Nephron (organoid): ENCODE measurements around the gene CWC27.
"Not testable (repeated sequence)": the region's sequence is repeated elsewhere in the genome, so short reads cannot be mapped to it uniquely, and the experiment has no call there.

Experiments used
- H3K27ac Mint-ChIP-seq, 3 experiments: 2 replicates each; pipeline ENCODE4 v1.8.0; 2020; ENCODE audit warnings: mixed read lengths in 3 of 3, mild to moderate bottlenecking in 2 of 3, moderate library complexity in 1 of 3
- H3K27me3 Mint-ChIP-seq: 2 replicates; pipeline ENCODE4 v1.8.0; 2021; ENCODE audit warnings: low read depth, mild to moderate bottlenecking, moderate library complexity, mixed read lengths
- H3K36me3 Mint-ChIP-seq: 2 replicates; pipeline ENCODE4 v1.8.0; 2020; ENCODE audit warnings: low read depth, mixed read lengths
- H3K4me1 Mint-ChIP-seq: 2 replicates; pipeline ENCODE4 v1.8.0; 2020; ENCODE audit warnings: mixed read lengths
- H3K4me3 Mint-ChIP-seq, 3 experiments: 2 replicates each; pipeline ENCODE4 v1.8.0; 2020; ENCODE audit warnings: mild to moderate bottlenecking in 3 of 3, mixed read lengths in 3 of 3, moderate library complexity in 2 of 3
- H3K9me3 Mint-ChIP-seq: 2 replicates; pipeline ENCODE4 v1.8.0; 2020; ENCODE audit warnings: mixed read lengths
- CTCF ChIP-seq, 3 experiments: fragments of 200-600 bp; sonication (generic); IDR thresholded peaks; one replicate each; pipeline ENCODE4 v1.5.0; 2021; ENCODE audit warnings: antibody characterized with exemption in 3 of 3; ENCODE audit not compliant: unreplicated experiment in 3 of 3

The CWC27 gene

GRCh38 chr5:64923151-64923685 is 154.5 kb downstream of the CWC27 start:
- no peak for TF ChIP-seq CTCF (IDR thresholded peaks at IDR 0.05; ENCODE audit: unreplicated experiment in 3 of 3)
- peaks cover 27% of the 10 kb centered on the region for H3K9me3 Mint-ChIP-seq
- H3K27me3 Mint-ChIP-seq, result no peaks in the 10 kb centered on the region
- no peak overlapping the region for H3K27ac Mint-ChIP-seq
- H3K4me1 Mint-ChIP-seq, result no peaks in the 10 kb centered on the region
- peaks cover 46% of the 10 kb centered on the region for H3K36me3 Mint-ChIP-seq
- no peak overlapping the region for H3K4me3 Mint-ChIP-seq

GRCh38 chr5:64925123-64925522 is 156.4 kb downstream of the CWC27 start:
- Mint-ChIP-seq H3K4me3 (no peak overlapping the region), H3K4me1 (no peaks in the 10 kb centered on the region), H3K9me3 (peaks cover 23% of the 10 kb centered on the region), H3K36me3 (peaks cover 44% of the 10 kb centered on the region), H3K27me3 (no peaks in the 10 kb centered on the region), H3K27ac (no peak overlapping the region)
- no peak for TF ChIP-seq CTCF (IDR thresholded peaks at IDR 0.05; ENCODE audit: unreplicated experiment in 3 of 3)

- no peak overlapping the region for H3K4me3 Mint-ChIP-seq
- no peaks in the 10 kb centered on the region for H3K4me1 Mint-ChIP-seq
- peaks cover 25% of the 10 kb centered on the region for H3K36me3 Mint-ChIP-seq
- TF ChIP-seq CTCF (IDR thresholded peaks at IDR 0.05; ENCODE audit: unreplicated experiment in 3 of 3), result no peak
- H3K9me3 Mint-ChIP-seq, result peaks cover 5% of the 10 kb centered on the region
- H3K27me3 Mint-ChIP-seq, result no peaks in the 10 kb centered on the region
- H3K27ac Mint-ChIP-seq, result no peak overlapping the region
These were observed 161.1 kb downstream of the CWC27 start for GRCh38 chr5:64929833-64930232.

- no peaks in the 10 kb centered on the region for H3K27me3 Mint-ChIP-seq
- H3K9me3 Mint-ChIP-seq, result peaks cover 13% of the 10 kb centered on the region
- TF ChIP-seq CTCF (IDR thresholded peaks at IDR 0.05; ENCODE audit: unreplicated experiment in 3 of 3), result no peak
- H3K4me1 Mint-ChIP-seq, result no peaks in the 10 kb centered on the region
- no peak overlapping the region for H3K27ac Mint-ChIP-seq
- H3K36me3 Mint-ChIP-seq, result peaks cover 35% of the 10 kb centered on the region
- no peak overlapping the region for H3K4me3 Mint-ChIP-seq
These were observed 162.1 kb downstream of the CWC27 start for GRCh38 chr5:64930672-64931318.

- peaks cover 55% of the 10 kb centered on the region for H3K36me3 Mint-ChIP-seq
These were observed 170.7 kb downstream of the CWC27 start for GRCh38 chr5:64939422-64939771.

GRCh38 chr5:64939772-64940510 is 171.2 kb downstream of the CWC27 start:
- Mint-ChIP-seq H3K4me3 (no peak overlapping the region), H3K9me3 (peaks cover 39% of the 10 kb centered on the region), H3K36me3 (peaks cover 55% of the 10 kb centered on the region), H3K27ac (peak overlapping the region in 1 of 3 experiments; percentile 64), H3K4me1 (no peaks in the 10 kb centered on the region), H3K27me3 (no peaks in the 10 kb centered on the region)
- TF ChIP-seq CTCF (IDR thresholded peaks at IDR 0.05; ENCODE audit: unreplicated experiment in 3 of 3), result no peak

More at GRCh38 chr5:64939422-64939771, 170.7 kb downstream of the CWC27 start:
- H3K27me3 Mint-ChIP-seq, H3K27ac Mint-ChIP-seq, H3K4me3 Mint-ChIP-seq, H3K4me1 Mint-ChIP-seq: not testable (repeated sequence)
- peaks cover 43% of the 10 kb centered on the region for H3K9me3 Mint-ChIP-seq
